Stimulated activated CD4-positive, alpha-beta T cell treated with anti-CD3 and anti-CD28 coated beads, Interleukin-4, amount 100 ng/mL, for 4 hours (primary cell): ENCODE results near the gene NPLOC4.

Source experiments
- DNase-seq, 2 experiments: peaks; one replicate each; pipeline ENCODE4 v3.0.0-alpha.2; 2020

Gene NPLOC4

DNA sequence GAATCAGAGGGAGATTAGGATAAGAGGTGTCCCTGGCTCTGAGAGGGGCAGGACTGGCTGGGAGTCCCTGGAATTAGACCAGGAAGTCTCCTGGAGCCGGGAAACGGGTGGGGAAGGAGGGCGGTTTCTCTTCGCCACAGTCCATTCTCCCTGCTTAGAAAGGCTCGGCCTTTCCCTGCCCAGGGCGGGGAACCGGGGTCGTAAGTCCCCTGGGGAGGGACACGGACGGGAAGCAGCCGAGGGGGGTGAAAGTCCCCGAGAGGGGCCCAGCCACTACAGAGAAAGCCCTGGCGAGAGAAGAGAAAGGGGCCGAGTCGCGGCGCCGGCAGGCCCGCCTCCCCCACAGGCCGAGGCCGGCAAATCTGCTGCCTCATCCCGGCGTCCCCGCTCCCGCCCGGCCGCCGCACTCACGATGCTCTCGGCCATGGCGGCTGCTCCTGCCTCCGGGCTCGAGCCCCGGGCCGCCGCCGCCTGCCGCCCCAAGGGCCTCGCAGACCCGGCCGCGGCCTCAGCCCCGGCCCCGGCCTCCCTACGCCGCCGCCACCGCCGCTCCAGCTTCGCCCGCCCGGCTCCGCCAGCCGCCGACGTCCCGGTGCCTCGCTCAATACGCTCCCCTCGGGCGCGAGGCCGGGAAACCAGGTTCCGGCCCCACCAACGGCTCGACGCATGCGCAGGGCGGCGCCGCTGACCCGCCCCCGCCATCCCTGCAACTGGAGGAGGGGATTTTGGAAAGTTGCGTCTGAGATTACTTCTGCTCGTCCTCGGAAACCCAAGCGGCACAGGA is at the start of gene NPLOC4, which contains the start of gene TSPAN10:
Gene NPLOC4 (minus strand): TSS at position 608 of the 784 bp plus-strand sequence. CDS start 182 bp downstream, at position 426.
Gene TSPAN10 (plus strand): TSS at position 692 of the 784 bp plus-strand sequence. CDS start 5,217 bp downstream, outside the sequence.
- DNase-seq: peak; percentile 82 to 88

DNA sequence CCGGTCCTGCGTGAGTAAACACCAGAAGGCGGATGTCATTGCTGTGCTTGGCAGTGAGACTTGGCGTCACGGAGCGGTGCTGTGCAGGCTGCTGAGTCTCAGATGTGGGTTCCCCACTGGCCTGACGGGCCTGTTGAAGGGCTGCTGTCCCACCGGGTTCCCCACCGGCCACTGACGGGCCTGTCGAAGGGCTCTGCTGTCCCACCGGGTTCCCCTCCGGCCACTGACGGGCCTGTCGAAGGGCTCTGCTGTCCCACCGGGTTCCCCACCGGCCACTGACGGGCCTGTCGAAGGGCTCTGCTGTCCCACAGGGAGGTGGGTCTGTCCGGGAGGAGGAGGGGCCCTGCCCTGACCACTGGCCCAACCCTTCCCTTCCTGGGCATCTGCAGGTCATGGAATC is 49.7 kb upstream of the NPLOC4 start:
- no peak for DNase-seq

DNA sequence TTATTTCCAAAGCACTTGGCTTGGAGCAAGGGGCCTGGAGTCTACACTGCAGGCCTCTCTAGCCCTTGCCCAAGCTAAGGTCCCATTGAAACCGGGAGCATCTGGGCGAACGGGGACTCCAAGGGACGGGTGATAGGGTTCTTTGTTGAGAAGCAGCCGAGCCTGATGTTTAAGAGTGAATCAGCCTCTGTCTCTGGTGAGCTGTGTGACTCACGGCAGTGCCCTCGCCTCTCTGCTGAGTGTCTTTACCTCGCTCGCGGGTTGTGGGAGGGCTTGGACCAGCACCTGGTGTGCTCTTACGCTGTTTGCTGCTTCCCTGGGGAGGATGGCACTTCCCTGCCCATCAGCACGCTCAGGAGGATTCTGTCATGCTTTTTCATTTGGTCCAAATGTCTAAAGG is 48.2 kb upstream of the NPLOC4 start:
- DNase-seq: peak; percentile 49 to 63

DNA sequence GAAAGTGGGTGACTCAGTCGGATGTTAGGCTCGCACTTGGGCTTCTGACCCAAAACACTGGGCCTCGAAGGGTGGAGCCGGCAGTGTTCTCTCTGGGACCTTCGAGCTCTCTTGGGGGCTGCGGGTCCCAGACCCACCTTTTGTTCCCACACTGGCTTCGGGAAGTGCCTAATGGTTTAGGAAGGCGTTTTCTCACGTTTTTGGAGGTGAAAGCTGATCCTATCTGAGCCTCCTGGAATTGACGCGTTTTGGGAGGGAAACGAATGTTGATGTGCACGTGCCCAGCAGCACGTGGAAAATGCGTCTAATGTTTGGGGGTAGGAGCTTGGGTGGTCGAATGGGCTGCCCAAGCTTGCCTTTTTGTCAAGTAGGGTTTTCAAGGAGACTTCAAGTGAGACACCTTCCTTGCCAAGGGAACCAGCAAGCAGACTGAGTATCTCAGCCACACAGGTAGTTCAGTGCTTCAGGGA is 47.6 kb upstream of the NPLOC4 start:
- no peak for DNase-seq

DNA sequence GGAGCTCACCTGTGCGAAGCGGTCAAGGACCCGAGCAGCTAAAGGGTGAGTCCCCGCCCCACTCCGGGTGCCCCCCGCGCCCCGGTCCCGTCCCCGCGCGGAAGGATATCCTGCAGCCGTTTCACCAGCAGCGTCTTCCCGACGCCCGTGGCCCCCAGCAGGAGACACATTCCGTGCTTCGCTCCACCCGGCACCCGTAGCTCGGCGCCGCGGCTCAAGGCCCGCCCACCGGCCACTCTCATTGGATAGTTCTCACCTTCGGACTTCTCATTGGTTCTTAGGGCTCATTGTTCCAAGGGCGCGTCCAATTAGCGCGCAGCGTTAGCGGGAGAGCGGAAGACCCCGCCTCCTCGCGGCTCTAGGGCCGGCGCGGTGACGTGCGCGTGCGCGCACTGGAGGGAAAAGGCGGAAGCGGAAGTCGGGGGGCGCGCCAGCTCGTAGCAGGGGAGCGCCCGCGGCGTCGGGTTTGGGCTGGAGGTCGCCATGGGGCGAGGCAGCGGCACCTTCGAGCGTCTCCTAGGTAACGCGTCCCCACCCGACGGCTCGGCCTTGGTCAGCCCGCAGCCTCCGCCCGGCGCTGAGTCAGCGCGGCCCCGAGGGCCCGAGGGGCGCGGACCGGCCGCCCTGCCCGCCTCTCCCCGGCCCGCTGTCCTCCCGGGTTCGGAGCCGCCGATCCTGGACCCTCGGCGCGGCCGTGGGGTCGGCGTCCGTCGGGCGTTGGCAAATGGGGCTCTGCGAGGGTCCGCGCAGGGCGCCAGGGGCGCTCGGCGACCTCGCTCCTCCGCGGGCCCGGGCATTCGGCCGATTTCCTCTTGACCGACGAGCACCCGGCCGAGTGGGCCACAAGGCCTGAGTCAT is 46.9 kb upstream of the NPLOC4 start, which contains the start of the genes ARL16 and HGS:
Gene ARL16 (minus strand): TSS at position 214 of the 858 bp plus-strand sequence. CDS start 44 bp downstream, at position 170.
Gene HGS (plus strand): TSS at position 428 of the 858 bp plus-strand sequence. CDS start 56 bp downstream, at position 484.
- DNase-seq: peak; percentile 95 to 97

DNA sequence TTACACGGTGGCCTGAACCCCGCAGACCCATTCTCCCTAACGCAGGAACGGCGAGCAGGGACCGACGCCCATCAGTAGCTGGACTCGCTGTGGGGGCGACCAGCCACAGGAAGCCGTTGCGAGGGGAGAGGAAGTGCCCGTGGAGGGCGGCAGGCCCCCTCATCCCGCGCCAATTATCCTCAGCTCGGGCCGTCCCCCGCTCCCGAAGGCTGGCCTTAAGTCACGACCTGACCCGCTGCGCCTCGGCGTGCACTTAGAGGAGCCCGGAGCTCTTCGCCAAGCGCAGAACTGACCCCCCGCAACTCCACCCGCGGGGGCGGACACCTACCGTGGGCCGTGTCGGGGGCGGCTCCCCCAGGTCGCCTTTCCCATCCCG is 46.3 kb upstream of the NPLOC4 start:
- no peak for DNase-seq

DNA sequence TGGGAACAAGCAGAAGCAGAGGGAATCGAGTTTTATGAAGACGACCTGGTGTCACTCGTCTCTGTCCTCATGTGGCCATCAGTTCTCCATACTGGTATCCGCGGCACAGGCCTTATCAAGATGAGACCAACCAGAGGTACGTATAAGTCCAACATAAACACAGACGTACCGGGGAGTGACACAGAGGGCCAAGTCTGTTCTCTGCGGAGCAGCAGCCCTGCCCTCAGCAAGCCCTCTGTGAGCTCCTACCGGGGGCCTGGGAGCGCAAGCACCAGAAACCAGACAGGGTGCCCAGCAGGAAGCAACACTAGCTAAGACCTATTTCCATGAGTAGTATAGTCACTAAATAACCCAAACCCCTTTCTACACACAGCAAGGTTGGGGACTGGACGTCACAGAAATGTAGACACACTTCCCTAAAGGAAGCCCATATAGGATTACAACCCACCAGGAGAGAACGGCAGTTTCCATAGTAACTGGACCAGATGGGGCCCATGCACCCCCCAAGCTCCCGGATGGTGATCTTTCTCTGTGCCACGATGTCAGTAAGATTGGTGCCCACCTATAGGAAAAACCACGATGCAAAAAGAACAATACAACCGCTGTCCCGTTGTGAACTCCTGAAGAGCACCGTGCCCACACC is 45.8 kb upstream of the NPLOC4 start:
- no peak for DNase-seq

DNA sequence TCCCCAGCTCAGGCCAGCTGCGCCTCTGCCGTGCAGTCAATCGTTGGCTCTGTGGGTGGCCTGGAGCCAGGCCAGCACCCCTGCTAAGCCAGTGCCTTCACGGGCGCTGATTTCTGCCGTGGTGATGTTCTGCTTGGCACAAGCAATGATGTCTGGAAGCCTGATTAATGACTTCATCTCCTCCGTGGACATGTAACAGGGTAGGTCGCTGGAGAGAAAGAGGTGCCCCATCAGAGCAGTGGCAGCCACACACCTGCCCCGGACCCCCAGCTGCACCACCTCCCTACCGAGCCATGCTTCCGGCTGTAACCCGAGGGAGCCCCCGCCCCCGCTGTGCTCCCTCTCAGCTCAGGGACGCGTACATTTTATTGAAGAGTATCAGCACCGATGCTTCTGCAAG is 44.8 kb upstream of the NPLOC4 start:
- no peak for DNase-seq

DNA sequence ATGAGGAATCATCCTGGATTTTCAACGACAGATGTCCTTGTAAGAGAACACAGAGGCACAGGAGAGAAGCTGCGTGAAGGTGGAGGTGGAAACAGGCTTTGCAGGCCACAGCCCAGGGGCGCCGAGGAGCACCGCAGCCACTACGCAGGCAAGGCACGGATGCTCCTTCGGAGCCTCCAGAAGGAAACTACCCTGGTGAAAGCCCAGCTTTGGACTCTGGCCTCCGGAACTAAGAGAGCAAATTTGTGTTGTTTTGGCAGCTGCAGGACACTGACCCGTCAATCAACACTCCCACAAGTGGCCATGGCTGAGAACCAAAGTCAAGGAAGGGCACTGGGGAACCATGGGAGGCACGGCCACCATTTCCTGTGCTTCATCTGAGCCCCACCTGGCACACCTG is 43.2 kb upstream of the NPLOC4 start:
- DNase-seq: no peak

DNA sequence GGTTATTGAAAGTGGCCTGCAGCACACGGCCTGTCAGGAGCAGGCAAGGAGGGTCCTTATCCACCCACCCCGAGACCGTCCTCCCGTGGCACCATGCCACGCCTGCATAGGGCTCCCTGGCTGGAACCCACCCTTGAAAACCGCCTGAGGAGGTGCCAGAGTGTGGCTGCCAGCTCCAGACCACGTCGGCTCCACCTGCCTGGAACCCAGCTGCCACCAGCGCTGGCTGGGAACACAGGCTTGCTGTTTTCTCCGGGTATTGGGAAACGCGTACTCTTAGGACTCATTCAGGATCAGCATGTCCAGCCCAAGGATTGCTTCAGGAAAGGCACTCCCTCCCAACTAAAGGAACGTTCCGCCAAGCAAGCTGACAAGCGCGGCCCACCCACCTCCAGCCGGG is 40.0 kb upstream of the NPLOC4 start:
- no peak for DNase-seq

DNA sequence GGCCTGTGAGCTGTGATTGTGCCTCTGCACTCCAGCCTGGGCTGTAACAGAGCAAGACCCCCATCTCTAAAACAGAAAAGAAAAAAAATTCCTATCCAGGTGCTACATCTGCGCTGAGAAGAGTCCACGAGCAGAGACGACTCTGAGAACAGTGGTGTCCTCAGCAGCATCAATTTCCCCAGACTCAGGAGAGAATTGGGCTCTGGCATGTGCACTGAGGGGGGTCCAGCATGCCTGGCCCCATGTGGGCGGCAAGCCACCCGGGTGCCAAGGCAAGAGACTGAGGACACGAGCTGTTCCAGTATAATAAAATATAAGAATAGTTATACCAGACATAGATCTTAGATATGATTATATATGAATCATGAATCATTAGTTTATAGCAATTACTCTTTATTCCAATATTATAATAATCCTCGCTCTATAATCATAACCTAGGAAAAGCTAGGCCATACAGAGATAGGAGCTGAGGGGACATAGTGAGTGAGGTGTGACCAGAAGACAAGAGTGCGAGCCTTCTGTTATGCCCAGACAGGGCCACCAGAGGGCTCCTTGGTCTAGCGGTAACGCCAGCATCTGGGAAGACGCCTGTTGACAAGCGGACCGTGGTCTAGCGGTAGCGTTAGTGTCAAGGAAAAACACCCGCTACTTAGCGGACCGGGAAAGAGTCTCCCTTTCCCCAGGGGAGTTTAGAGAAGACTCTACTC is 38.8 kb upstream of the NPLOC4 start:
- peak in 1 of 2 experiments; percentile 26 for DNase-seq

DNA sequence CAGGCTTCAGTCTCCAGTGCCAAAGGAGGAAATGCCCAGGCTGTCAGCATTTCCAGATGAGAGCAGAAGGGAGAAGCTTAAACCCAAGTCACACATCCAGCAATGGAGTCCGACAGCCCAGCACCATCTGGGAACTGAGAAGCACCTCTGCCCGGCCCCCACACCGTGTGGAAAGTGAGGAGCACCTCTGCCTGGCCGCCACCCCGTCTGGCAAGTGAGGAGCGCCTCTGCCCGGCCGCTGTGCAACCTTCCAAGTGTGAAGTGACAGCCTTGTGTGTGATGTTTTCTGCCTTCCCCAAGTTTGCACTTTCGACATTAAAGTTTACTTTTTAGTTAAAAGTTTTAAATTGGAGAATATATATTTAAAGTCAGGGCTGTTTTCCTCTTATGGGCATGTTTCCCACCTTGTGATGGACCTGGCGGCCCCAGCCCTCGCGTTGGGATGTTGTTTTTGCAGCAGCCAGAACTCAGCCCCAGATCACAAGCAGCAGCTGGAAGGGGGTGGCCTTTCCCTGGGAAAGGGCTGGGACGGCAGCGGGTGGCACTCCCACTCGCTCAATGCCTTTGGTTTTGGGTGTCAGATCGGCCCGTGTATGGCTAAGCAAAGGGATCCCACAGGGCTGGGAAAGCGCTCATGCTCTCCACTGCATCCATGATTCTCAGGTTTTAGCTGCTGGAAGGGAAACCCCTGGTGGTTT is 36.8 kb upstream of the NPLOC4 start:
- DNase-seq: no peak

DNA sequence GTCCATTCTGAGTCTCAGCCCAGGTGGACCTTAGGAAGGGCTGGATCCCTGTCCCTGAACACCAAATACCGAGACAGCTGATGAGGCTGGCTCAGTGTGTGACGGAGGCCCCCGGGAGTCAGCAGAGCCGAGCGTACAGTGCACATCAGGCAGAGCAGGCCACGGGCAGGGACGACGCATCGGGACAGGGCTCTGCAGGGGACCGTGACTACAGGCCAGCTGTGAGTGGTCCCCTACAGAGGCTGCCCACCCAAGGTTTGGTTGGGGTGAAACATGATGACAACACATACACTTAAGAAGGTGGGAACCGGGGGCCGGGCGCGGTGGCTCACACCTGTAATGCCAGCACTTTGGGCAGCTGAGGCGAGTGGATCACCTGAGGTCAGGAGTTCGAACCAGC is 36.0 kb upstream of the NPLOC4 start:
- DNase-seq: no peak

DNA sequence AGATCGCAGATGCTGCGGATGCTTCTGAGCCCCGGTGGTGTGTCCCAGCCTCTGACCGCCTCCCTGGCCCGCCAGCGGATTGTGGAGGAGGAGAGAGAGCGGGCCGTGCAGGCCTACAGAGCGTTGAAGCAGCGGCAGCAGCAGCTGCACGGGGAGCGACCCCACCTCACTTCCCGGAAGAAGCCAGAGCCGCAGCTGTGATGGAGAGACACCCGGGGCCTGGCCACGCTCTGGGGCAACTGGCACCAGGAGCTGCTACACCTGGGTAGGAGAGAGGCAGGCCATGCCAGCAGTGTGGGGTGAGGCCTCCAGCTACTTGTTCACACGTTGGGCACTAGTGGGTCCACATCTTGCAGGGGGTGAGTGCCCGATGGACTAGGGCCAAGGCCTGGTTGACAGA is 35.6 kb upstream of the NPLOC4 start:
- DNase-seq: no peak

DNA sequence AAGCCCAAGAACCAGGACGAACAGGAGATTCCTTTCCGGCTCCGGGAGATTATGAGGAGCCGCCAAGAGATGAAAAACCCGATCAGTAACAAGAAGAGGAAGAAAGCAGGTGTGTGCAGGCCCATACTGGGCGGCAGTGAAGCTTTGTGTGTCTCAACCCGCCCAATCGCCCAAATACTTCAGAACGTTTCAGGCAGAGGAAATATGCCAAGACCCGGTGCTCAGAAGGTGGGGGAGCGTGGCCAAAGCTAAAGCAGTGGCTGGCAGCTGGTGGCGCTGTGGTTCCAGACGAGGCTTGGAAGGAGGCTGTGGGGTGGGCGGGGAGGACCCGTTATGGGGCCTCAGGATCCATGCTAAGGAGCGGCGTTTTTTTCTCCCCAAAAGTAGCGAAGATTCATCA is 30.8 kb upstream of the NPLOC4 start:
- DNase-seq: no peak

DNA sequence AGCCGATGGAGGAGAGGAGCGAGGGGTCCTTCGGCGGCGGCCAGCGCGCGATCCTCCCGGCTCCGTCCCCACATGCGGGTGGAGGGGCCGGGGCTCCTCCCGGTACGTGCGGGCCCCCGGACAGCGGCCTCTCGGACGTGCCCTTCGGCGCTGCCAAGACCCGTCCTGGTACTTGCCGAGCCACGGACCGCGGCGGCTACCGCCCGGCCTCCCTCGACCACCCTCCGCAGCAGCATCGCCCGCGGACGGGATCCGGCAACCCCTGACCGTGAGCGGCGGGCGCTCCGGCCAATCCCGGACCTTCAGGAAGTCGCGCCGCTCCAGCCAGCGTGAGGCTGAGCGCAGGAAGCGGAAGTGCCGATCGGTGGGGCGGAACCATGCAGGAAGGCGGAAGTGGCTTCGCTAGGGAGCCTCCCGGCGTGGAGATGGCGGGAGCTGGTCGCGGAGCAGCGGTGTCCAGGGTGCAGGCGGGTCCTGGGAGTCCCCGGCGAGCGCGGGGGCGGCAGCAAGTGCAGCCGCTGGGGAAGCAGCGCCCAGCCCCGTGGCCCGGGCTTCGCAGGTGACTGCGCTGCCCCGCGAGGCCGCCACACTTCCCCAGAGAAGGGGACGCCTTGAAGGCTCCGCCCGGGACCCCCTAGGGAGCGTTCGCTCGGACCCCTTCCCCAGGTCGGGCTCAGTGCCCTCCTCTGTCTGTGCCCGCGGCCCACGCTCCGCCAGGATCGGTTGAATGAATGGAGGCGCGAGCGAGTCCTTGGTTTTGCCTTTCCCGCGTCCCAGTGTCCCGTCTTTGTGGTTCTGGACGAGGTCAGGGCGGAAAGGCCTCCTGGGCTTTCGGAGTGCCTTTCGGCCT is 29.7 kb upstream of the NPLOC4 start, which contains the start of the genes CCDC137 and OXLD1:
Gene CCDC137 (plus strand): TSS at position 396 of the 850 bp plus-strand sequence. CDS start 30 bp downstream, at position 426.
Gene OXLD1 (minus strand): TSS at position 264 of the 850 bp plus-strand sequence. CDS start 28 bp downstream, at position 236.
- DNase-seq: peak; percentile 90 to 91

DNA sequence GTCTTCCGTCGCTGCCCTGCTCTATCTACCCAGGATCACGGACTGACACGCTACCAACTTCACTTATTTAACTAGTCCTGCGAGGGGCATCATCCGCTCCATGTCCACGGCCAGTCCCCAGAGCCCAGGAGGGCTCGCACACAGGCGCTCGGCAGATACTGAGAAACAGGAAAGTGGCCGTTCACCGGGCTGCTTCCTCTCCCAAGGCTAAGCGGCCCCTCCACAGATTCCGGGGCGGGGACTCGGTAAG is 29.1 kb upstream of the NPLOC4 start:
- DNase-seq: no peak

DNA sequence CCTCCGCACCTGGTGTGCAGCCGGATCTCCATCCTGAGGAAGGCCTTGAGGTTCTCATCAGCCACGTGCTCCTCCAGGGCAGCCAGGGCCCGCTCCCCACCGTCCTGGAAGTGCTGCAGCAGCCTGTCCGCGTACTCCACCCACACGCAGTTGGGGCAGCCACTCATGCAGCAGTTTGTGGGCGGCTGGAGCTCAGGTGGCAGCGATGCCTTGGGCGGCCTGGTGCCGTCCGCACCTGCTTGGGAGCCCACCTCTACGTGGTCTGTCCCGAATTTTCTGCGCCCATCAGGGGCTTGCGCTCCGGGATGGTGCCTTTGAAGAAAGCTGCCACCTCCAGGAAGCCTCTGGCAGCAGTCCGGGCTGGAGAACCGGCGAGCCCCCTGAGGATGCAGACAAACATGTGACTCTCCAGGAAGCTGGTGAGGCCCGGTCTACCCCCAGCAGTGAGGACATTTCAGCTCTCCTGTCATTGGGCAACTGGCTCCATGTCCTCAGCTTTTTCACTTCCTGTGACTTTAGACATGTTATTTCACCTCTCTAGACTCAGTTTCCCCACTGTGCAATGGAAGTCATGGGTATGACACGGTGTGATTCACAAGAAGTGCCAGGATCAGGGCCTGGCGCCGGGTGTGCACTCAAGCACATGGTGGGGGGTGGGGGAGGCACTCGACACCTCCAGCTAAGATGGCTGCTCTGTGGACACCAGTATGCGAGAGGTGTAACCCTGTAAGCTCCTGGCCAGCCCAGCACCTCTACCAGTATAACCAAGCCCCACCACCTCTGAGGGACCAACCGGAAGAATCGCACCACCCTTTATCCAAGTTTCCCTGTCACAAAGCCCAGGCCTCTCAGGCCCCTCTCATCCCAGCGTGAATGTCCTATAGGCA is 28.5 kb upstream of the NPLOC4 start:
- DNase-seq: peak; percentile 62 to 71

DNA sequence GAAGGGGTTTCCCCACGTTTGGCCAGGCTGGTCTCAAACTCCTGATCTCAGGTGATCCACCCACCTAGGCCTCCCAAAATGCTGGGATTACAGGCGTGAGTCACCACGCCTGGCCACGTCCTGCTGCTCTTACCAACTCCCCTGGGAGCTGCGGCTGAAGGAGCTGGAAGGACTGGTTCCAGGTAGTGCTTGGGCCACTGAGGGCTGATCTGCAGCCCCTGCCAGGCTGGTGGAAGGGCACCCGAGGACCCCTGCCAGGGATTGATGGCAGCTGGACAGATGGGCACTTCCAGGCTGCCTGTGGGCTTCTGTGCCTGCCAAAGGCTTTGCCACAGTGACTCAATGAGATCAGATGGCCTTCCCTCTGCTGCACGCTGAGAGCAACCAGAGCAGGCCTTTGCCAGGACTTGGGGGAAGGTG is 27.1 kb upstream of the NPLOC4 start:
- no peak for DNase-seq

DNA sequence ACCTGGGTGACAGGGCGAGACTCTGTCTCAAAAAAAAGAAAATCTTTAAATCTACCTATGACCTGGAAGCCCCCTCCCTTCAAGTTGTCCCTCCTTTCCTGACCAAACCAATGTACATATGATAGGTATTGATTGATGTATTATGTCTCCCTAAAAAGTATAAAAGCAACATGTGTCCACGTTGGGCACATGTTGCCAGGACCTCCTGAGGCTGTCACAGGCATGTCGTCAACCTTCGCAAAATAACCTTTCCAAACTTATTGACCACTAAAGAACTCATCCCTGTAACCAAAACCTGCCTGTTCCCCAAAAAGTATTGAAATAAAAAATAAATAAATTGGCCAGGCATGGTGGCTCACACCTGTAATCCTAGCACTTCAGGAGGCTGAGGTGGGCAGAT is 25.1 kb upstream of the NPLOC4 start:
- no peak for DNase-seq
